Lower lobe of right lung (tissue), 2 donors: ENCODE measurements around the gene COL19A1. TPM values are rescaled to one million over a fixed set of nuclear protein-coding genes. Genes with fewer than 3 reads are reported as not detected.

ENCODE experiments used
- ATAC-seq, 2 donors: fragments of 200-7000 bp; cut with Tn5 transposase; one replicate each; pipeline ENCODE4 v1.9.1; 2020 to 2022; ENCODE audit warnings: mild to moderate bottlenecking in 2 of 2, moderate library complexity in 2 of 2
- DNase-seq: peaks from one replicate; pipeline ENCODE4 v3.0.0-alpha.2; 2020
- H3K27ac ChIP-seq: fragments of 200-600 bp; one replicate; pipeline ENCODE4 v1.8.0; 2022
- H3K27me3 ChIP-seq: fragments of 200-600 bp; one replicate; pipeline ENCODE4 v1.8.0; 2022; ENCODE audit warnings: low read depth
- H3K36me3 ChIP-seq: fragments of 200-600 bp; one replicate; pipeline ENCODE4 v1.8.0; 2022; ENCODE audit warnings: mild to moderate bottlenecking
- H3K4me1 ChIP-seq: fragments of 200-600 bp; one replicate; pipeline ENCODE4 v1.8.0; 2022
- H3K4me3 ChIP-seq: fragments of 200-600 bp; one replicate; pipeline ENCODE4 v1.8.0; 2022; ENCODE audit warnings: mild to moderate bottlenecking
- H3K9me3 ChIP-seq: fragments of 200-600 bp; one replicate; pipeline ENCODE4 v1.8.0; 2022
- intact Hi-C: fragments of 100-400 bp; cut with DNase I; formaldehyde crosslinking; loops from one replicate; pipeline ENCODE4 v1.11.0; 2022
- total RNA-seq: library from RNA; stranded (reverse); fragmentation: NEBNext Ultra II Directional; extraction: Animal tissue kit (Norgen Biotek cat#: 25700); gene quantifications from one replicate; pipeline ENCODE4 v1.2.1, GENCODE V29; 2021
- TF ChIP-seq, protein P1 (sequence below): fragments of 200-600 bp; IDR thresholded peaks from one replicate; pipeline ENCODE4 v1.8.0; 2022; ENCODE audit warnings: antibody characterized with exemption, mild to moderate bottlenecking
- donor health status: DM: no; HTN: yes; CAD: no; lungs with severe emphysema.

COL19A1 gene
- total RNA-seq, 1 donor from 2014 or later = not detected

DNA sequence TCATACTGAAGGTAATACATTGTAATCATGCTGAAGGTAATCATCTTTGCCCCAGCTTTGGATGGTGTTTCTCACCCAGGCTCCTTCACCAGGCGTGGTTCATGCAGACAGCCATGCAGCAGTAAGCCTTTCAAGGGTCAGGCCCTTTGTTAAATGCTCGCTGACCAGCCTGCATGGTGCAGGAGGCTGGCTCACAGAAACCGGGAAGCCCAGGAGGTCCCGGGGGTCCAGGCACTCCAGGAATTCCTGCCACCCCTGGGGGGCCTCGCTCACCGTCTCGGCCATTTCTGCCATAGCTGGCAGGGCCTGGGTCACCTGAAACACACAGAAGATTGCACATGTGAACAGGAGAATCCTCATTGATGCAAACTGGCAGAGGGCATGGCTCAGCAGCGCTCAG is 350.4 kb downstream of the COL19A1 start:
- Histone ChIP-seq H3K4me3 (no peak overlapping the region), H3K27ac (no peak overlapping the region), H3K36me3 (no peaks in the 10 kb centered on the region), H3K4me1 (no peaks in the 10 kb centered on the region), H3K27me3 (no peaks in the 10 kb centered on the region), H3K9me3 (no peaks in the 10 kb centered on the region)
- intact Hi-C loops = no loop called here
- DNase-seq (no peak), ATAC-seq (no peak)
- TF ChIP-seq, protein P1, sequence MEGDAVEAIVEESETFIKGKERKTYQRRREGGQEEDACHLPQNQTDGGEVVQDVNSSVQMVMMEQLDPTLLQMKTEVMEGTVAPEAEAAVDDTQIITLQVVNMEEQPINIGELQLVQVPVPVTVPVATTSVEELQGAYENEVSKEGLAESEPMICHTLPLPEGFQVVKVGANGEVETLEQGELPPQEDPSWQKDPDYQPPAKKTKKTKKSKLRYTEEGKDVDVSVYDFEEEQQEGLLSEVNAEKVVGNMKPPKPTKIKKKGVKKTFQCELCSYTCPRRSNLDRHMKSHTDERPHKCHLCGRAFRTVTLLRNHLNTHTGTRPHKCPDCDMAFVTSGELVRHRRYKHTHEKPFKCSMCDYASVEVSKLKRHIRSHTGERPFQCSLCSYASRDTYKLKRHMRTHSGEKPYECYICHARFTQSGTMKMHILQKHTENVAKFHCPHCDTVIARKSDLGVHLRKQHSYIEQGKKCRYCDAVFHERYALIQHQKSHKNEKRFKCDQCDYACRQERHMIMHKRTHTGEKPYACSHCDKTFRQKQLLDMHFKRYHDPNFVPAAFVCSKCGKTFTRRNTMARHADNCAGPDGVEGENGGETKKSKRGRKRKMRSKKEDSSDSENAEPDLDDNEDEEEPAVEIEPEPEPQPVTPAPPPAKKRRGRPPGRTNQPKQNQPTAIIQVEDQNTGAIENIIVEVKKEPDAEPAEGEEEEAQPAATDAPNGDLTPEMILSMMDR = no peak

DNA sequence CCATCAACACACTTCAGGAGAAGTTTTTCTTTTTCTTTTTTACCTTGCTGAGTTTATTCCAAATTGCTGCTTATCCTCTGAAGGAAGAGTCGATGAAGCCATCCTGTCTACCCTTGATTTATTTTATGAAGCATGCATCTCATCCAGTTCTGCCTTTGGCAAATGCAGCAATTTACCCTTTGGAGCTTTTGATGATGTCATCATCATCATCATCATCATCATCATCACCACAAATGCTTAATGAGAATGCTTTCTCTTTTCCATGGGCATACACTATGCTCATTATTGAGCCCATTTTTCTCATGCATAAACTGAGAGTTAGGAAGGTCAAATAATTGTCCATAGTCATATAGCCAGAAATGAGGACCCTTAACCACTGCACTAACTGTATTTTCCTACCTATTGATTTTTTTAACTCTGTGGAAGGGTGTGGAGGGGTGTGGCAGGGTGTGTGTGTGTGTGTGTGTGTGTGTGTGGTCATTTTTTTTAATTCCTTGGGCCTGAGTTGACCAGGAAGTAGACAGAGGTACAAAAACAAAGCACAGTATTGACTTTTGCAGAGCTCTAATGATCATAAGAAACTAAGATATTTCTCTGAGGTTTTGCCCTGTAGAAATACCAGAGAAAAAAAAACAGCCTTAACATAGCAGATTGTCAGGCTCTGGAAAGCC is 353.7 kb downstream of the COL19A1 start:
- H3K36me3 ChIP-seq = no peaks in the 10 kb centered on the region
- H3K27me3 ChIP-seq = no peaks in the 10 kb centered on the region
- intact Hi-C loops = no loop called here
- DNase-seq (no peak), ATAC-seq (no peak)
- TF ChIP-seq, protein P1 = no peak
- H3K27ac ChIP-seq = no peak overlapping the region
- H3K4me3 ChIP-seq = no peak overlapping the region
- H3K4me1 ChIP-seq = no peaks in the 10 kb centered on the region
- H3K9me3 ChIP-seq = no peaks in the 10 kb centered on the region

DNA sequence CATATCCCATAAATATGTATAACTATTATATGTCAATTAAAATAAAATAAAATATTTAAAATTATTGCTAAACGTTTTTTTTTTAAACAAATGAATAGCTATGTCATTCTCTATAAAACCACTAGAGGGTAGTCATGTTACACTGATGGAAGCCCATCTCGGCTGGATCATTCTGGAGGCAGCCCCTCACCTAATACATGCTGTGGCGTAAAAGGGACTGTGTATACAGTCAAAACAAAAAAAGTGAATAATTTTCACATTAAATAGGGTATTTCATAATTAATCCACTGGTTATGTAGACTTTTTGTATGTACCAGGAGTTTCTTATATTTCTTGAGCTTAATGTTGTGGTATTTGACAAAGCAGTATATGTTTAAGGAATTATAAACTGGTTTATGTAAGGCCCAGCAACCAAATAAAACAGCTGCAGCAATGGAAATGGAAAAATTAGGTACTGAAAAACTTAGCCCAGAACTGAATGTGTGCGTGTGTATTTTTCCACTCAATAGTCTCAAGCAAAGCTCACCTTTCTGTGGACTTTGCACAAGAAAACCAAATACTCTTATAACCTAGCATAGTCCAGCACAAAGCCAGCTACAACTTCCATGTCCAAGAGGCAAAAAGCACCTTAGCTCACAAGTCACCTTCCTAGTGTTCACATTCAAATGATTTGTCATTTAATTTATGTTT is 354.8 kb downstream of the COL19A1 start:
- intact Hi-C loops = no loop called here
- Histone ChIP-seq H3K4me3 (no peak overlapping the region), H3K4me1 (no peaks in the 10 kb centered on the region), H3K36me3 (no peaks in the 10 kb centered on the region), H3K27me3 (no peaks in the 10 kb centered on the region), H3K9me3 (no peaks in the 10 kb centered on the region), H3K27ac (no peak overlapping the region)
- DNase-seq (no peak), ATAC-seq (peak in 1 of 2 donors; percentile 70)
- TF ChIP-seq, protein P1 = peak; percentile 72

DNA sequence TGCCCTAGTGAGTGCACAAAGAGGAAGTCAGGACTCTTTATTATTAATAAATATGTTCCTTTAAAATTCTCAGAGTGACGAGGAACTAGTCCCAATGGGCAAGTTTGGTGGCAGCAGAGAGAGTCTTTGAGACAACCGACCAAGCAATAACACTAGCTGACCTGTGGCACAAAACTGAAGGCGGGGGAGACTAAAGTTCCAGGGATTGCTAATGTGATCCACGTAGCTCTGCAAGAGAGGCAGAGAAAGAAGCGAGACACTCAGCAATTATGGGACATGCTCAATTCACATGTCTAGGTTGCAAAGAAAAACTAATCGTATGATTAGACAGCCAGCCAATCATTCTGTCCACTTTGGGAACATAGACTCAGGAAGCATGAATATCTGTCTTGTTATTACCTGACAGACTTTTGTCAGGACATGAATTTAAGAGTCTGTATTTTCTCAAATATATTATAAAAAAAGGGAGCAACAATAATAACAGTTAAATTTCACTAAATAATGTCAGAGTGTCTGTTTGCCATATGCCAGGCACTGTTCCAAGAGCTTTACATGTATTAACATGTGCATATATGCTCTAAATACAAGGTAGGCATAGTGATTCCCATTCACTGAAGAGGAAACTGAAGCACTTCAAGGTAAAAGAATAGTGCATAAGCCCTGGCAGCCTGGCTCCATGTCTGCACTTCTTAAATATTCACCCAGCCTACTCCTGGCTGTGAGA is 355.5 kb downstream of the COL19A1 start:
- H3K36me3 ChIP-seq = no peaks in the 10 kb centered on the region
- H3K27me3 ChIP-seq = no peaks in the 10 kb centered on the region
- no peak overlapping the region for H3K27ac ChIP-seq
- intact Hi-C loops = no loop called here
- no peak overlapping the region for H3K4me3 ChIP-seq
- ATAC-seq (no peak), DNase-seq (no peak)
- H3K9me3 ChIP-seq = no peaks in the 10 kb centered on the region
- TF ChIP-seq, protein P1 = no peak
- H3K4me1 ChIP-seq = no peaks in the 10 kb centered on the region

DNA sequence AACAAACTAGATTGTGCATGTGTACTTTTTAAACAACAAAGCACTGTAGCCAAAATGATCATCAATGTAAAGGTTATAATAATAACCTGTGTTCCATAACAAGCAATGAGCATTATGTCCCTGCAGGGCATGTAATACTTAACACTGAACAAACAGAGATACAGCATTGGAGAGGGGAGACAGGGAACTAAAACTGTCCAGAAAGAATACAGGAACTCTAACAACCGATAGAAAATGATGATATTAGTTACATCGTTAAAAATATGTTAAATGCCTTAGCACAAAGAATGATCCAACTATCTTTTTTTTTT is 356.0 kb downstream of the COL19A1 start:
- H3K9me3 ChIP-seq = no peaks in the 10 kb centered on the region
- TF ChIP-seq, protein P1 = no peak
- no peak for DNase-seq
- H3K27me3 ChIP-seq = no peaks in the 10 kb centered on the region
- H3K27ac ChIP-seq = no peak overlapping the region
- ATAC-seq = no peak
- H3K4me1 ChIP-seq = no peaks in the 10 kb centered on the region
- no peak overlapping the region for H3K4me3 ChIP-seq
- intact Hi-C loops = no loop called here
- no peaks in the 10 kb centered on the region for H3K36me3 ChIP-seq
